Ovary (tissue), 3 donors: ENCODE measurements around the gene COX10.

Experiments
- CTCF ChIP-seq, 3 donors: fragments of 450-650 bp in 2 of 3; fragments of 200-600 bp in 1 of 3; IDR thresholded peaks; one replicate each; pipeline versions ENCODE4 v1.5.1 to v1.8.0; 2016 to 2022; ENCODE audit warnings: antibody characterized with exemption in 3 of 3, mild to moderate bottlenecking in 1 of 3
- EP300 ChIP-seq: sonication (generic); formaldehyde crosslinking; IDR thresholded peaks from one replicate; pipeline ENCODE4 v1.6.1; 2017; ENCODE audit warnings: antibody characterized with exemption
- donor health status: DM: no; HTN: no; CAD: no.

- no peak for TF ChIP-seq CTCF (IDR thresholded peaks at IDR 0.05)
- no peak for TF ChIP-seq EP300
Observed at GRCh38 chr17:14135906-14136590, 66.7 kb downstream of the COX10 start.
